Testis (tissue), 3 donors: ENCODE measurements around the gene FPR1. TPM values are rescaled to one million over a fixed set of nuclear protein-coding genes. Genes with fewer than 3 reads are reported as not detected.

Source experiments
- DNase-seq: peaks from one replicate; pipeline ENCODE4 v3.0.0-alpha.2; 2019
- H3K27ac ChIP-seq, 2 donors: fragments of 200-600 bp; sonication (generic); one replicate each; pipeline ENCODE4 v1.5.1; 2019
- H3K27me3 ChIP-seq: fragments of 200-600 bp; sonication (generic); one replicate; pipeline ENCODE4 v1.5.1; 2019
- H3K36me3 ChIP-seq: fragments of 200-600 bp; sonication (generic); one replicate; pipeline ENCODE4 v1.5.1; 2017; ENCODE audit warnings: low read depth; ENCODE audit errors: missing control alignments
- H3K4me1 ChIP-seq: fragments of 200-600 bp; sonication (generic); one replicate; pipeline ENCODE4 v1.5.1; 2019
- H3K4me3 ChIP-seq, 2 donors: fragments of 200-600 bp; sonication (generic); one replicate each; pipeline ENCODE4 v1.5.1; 2017 to 2019
- H3K9me3 ChIP-seq: fragments of 200-600 bp; sonication (generic); one replicate; pipeline ENCODE4 v1.5.1; 2017
- POLR2A ChIP-seq: fragments of 450-650 bp; IDR thresholded peaks from one replicate; pipeline ENCODE4 v1.6.1; 2017; ENCODE audit warnings: antibody characterized with exemption, mild to moderate bottlenecking, moderate library complexity
- WGBS, 2 donors: methylation state at CpG; one replicate each; pipeline ENCODE4 v1.1.5; 2018; 5-methylcytosine and 5-hydroxymethylcytosine counted together
- intact Hi-C: fragments of 100-400 bp; cut with DNase I; formaldehyde crosslinking; loops from one replicate; pipeline ENCODE4 v1.15.1; 2023; ENCODE audit warnings: low total_unique reads
- polyA plus RNA-seq: library from polyadenylated mRNA; stranded (reverse); fragments of 350-450 nt; fragmentation: Illumina TruSeq; extraction: RNeasy Lipid Tissue Mini Kit (QIAGEN cat#74804); gene quantifications from one replicate; pipeline ENCODE4 v1.2.3, GENCODE V29; 2014; ENCODE audit warnings: low read depth, low replicate concordance; ENCODE audit not compliant: insufficient read depth
- total RNA-seq, 2 donors: library from RNA; depleted of rRNA; stranded (reverse); fragments of >200 nt; gene quantifications; one replicate each; pipeline ENCODE4 v1.2.3, GENCODE V29; 2016
- TF ChIP-seq, protein P1 (sequence below), 3 experiments: fragments of 450-650 bp in 2 of 3; fragments of 200-600 bp in 1 of 3; sonication (generic) in 1 of 3; IDR thresholded peaks; one replicate each; pipeline ENCODE4 v1.5.1; 2016 to 2019; ENCODE audit warnings: antibody characterized with exemption in 3 of 3, mild to moderate bottlenecking in 2 of 3, moderate library complexity in 1 of 3

FPR1 gene
- total and polyA plus RNA-seq, 3 donors from 2014 or later, result 1.4 to 3.5 (median 2.1) TPM

DNA sequence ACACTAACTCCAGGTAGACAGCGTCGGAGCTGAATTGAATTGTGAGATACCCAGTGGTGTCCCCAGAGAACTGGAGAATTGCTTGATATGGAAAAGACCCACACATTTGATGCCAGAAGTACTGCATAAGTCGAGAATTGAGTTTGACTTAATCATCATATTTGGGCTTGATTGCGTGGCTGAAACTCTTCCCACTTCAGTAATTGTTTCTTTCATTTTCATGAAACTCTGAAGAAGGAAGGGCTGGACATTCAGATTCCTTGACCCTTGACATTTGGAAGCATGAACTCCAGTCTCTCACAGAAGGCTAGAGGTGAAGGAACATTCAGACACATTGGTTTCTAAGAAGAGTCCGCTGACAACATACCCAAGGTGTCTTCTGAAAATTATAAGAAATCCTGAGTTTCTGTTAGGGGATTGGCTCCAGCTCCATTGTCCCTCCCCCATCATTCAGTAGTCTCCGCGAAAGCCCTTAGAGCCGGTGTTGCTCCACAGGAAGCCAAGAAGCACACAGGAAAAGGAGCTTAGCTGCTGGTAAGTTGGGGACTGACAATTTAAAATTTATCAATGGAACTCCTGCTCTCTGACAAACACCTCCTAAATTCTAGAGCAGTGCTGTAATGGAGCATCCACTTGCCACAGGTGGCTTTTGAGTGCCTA lies 9.1 kb upstream of the FPR1 start, which contains the start of gene FPR2:
TSS of gene FPR2 (plus strand) at position 484 of the 660 bp plus-strand sequence. CDS start 7,479 bp downstream, outside the sequence.
- Histone ChIP-seq H3K36me3 (no peaks in the 10 kb centered on the region), H3K4me1 (peaks cover 9% of the 10 kb centered on the region), H3K4me3 (no peak within 1 kb of the TSS), H3K9me3 (no peaks in the 10 kb centered on the region), H3K27me3 (no peaks in the 10 kb centered on the region), H3K27ac (no peak within 1 kb of the TSS)
- no peak for DNase-seq
- WGBS, 2 donors, result 44 to 45% methylated on average over 8 of the region's 8 CpGs
- intact Hi-C loops, result no loop called here
- TF ChIP-seq POLR2A, result no peak
- TF ChIP-seq, protein P1, sequence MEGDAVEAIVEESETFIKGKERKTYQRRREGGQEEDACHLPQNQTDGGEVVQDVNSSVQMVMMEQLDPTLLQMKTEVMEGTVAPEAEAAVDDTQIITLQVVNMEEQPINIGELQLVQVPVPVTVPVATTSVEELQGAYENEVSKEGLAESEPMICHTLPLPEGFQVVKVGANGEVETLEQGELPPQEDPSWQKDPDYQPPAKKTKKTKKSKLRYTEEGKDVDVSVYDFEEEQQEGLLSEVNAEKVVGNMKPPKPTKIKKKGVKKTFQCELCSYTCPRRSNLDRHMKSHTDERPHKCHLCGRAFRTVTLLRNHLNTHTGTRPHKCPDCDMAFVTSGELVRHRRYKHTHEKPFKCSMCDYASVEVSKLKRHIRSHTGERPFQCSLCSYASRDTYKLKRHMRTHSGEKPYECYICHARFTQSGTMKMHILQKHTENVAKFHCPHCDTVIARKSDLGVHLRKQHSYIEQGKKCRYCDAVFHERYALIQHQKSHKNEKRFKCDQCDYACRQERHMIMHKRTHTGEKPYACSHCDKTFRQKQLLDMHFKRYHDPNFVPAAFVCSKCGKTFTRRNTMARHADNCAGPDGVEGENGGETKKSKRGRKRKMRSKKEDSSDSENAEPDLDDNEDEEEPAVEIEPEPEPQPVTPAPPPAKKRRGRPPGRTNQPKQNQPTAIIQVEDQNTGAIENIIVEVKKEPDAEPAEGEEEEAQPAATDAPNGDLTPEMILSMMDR (IDR thresholded peaks at IDR 0.05), result no peak

DNA sequence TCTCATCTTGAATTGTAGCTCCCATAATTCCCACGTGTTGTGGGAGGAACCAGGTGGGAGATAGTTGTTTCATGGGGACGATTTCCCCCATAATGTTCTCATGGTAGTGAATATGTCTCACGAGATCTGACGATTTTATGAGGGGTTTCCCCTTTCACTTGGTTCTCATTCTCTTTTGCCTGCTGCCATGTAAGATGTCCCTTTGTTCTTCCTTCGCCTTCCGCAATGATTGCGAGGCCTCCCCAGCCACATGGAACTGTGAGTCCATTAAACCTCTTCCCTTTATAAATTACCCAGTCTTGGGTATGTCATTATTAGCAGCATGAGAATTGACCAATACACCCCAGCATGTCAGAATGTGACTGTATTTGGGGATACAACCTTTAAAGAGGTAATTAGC lies 3.9 kb upstream of the FPR1 start:
- no peaks in the 10 kb centered on the region for H3K27me3 ChIP-seq
- no peak for TF ChIP-seq POLR2A
- TF ChIP-seq, protein P1 (IDR thresholded peaks at IDR 0.05), result no peak
- H3K4me3 ChIP-seq, result no peak overlapping the region
- H3K4me1 ChIP-seq, result no peaks in the 10 kb centered on the region
- no peaks in the 10 kb centered on the region for H3K9me3 ChIP-seq
- H3K36me3 ChIP-seq, result no peaks in the 10 kb centered on the region
- no peak overlapping the region for H3K27ac ChIP-seq
- intact Hi-C loops, result no loop called here
- DNase-seq, result no peak
- 87 to 92% methylated on average over 7 of the region's 7 CpGs for WGBS, 2 donors

DNA sequence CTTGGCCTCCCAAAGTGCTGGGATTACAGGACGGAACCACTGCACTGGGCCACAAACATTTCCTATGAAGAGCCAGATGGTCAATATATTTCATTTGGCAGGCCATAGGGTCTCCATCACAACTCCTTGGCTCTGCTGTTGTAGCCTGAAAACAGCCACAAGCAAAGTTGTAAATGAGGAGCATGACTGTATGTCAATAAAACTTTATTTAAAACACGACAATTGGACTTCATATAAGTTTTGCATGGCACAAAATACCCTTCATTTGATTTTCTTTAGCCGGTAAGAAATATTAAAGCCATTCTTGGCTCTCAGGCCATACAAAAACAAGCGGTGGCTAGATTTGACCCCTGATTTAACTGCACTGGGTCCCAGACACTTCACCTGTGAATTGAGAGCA lies 3.1 kb upstream of the FPR1 start:
- H3K27me3 ChIP-seq, result no peaks in the 10 kb centered on the region
- H3K27ac ChIP-seq, result no peak overlapping the region
- H3K9me3 ChIP-seq, result no peaks in the 10 kb centered on the region
- WGBS, 2 donors, result 87 to 89% methylated on average over 4 of the region's 4 CpGs
- no peak for DNase-seq
- H3K4me1 ChIP-seq, result no peaks in the 10 kb centered on the region
- intact Hi-C loops, result no loop called here
- no peak for TF ChIP-seq POLR2A
- TF ChIP-seq, protein P1 (IDR thresholded peaks at IDR 0.05), result no peak
- no peaks in the 10 kb centered on the region for H3K36me3 ChIP-seq
- no peak overlapping the region for H3K4me3 ChIP-seq

DNA sequence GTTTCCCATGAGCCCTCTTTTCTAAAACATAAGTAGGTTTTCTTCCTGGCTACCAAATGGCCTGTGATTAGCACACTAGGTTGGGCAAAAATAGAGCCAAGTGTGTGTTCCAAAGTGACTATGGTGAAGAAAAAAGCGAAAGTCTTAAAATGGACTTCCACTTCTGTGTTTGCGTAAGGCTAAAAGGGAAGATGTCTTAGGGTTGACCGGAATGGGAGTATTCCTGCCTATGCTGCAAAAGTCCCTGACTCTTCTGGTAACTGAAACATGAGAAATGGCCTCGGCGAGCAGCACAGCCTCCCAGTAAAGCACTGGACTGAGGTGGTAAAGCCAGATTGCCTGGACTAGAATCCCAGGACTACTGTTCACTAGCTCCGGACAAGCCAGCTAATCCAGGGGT lies 2.4 kb upstream of the FPR1 start:
- Histone ChIP-seq H3K4me1 (no peaks in the 10 kb centered on the region), H3K9me3 (no peaks in the 10 kb centered on the region), H3K27ac (no peak overlapping the region), H3K4me3 (no peak overlapping the region), H3K36me3 (no peaks in the 10 kb centered on the region), H3K27me3 (no peaks in the 10 kb centered on the region)
- TF ChIP-seq, protein P1 (IDR thresholded peaks at IDR 0.05), result no peak
- TF ChIP-seq POLR2A, result no peak
- DNase-seq, result no peak
- intact Hi-C loops, result no loop called here
- 88 to 90% methylated on average over 6 of the region's 6 CpGs for whole genome bisulfite sequencing, 2 donors
